HG03378 (cell line): ENCODE results near the gene NEIL3.

Experiments
- ATAC-seq: cut with Tn5 transposase; IDR thresholded peaks from one replicate; pipeline ENCODE4 v1.9.1; 2021; ENCODE audit warnings: mild to moderate bottlenecking, moderate library complexity; ENCODE audit not compliant: unreplicated experiment

NEIL3 gene

GRCh38 chr4:177309522-177310371, at the start of gene NEIL3:
NEIL3 (plus strand) TSS chr4:177309874; CDS start chr4:177309954, 80 bp downstream.
- ATAC-seq = peak; percentile 88

DNA sequence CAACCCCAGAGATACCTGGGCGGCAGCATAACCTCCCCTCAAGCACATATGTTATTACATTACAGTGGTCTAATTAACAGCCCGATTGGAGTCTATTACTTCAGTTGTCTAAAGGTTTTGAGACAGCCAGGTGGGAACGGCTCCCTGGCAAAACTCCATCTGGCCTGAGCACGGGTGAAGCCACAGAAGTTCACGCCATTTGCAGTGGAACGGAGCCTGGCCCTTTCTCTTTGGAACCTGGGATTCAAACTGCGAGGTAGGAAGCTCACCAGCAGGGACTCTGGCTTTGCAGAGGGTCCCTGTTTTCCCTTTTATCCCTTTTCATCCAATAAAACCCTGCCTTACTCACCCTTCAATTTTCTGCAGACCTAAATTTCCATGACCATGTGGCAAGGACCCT, 45.9 kb upstream of the NEIL3 start:
- no peak for ATAC-seq

DNA sequence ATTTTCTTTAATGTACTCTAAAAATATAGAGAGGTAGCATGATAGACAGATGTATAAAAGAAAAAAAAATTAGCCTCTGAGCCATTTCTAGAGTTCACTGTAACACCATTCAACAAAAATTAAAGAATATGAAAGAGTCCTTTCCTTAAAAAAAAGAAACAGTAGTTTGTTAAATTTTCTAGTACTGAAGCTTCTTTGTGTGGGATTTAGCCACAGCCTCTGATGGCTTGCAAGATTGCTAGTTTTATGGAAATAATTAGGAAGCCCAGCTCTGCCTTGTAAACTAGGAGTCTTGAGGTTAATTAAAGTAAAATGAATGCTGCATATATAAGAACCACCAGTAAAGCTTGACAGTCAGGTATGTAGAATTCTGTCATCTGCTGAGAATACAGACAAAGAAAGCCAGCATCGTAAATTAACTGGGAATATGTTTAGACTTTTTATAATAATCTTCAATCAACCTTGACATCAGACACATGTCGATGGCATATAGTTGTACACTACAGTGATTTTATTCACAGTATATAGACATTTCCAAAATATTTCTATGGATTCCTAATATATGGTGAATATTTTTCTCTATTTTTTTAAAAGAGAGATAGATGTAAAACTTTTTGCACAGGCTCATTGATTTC, 44.8 kb upstream of the NEIL3 start:
- ATAC-seq = no peak

DNA sequence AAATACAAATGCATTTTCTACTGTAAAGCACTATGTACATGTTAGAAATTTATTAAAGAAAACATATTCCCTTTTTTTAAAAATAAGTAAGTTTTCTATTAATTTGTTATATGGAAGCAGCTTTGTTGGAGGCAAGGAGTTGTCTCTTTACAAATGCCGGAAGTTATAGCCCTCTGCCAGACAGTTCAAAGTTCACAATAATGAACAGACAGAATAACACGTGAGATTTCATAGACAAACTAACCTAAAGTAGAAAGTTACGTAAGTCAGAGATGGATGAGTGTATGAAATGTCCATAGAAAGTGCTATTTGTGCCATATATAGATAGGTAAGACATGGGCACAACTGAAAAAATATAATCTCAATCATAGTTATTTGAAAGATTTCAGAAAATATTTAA, 43.9 kb upstream of the NEIL3 start:
- no peak for ATAC-seq

GRCh38 chr4:177266506-177266905, 43.2 kb upstream of the NEIL3 start:
- no peak for ATAC-seq

GRCh38 chr4:177267911-177268310, 41.8 kb upstream of the NEIL3 start:
- ATAC-seq = no peak

DNA sequence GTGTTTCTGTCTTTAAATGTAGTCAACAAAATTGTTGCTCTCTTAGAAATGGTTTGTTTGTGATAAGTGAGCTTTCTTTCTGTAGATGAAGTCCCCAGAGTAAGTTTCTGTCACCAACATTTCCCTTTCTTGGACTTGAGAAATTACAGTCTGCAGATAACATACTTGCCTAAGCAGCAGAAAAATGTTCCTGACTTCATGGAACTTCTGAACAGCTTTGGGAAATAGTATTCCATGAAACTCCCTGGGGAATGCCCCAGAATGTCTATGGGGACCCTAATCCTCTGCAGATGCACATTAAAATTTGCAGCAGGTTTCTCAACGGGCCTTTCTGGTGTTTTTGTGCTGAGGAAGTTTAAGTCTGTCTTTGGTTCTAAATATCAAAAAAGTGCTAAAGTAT, 38.6 kb upstream of the NEIL3 start:
- ATAC-seq = no peak

DNA sequence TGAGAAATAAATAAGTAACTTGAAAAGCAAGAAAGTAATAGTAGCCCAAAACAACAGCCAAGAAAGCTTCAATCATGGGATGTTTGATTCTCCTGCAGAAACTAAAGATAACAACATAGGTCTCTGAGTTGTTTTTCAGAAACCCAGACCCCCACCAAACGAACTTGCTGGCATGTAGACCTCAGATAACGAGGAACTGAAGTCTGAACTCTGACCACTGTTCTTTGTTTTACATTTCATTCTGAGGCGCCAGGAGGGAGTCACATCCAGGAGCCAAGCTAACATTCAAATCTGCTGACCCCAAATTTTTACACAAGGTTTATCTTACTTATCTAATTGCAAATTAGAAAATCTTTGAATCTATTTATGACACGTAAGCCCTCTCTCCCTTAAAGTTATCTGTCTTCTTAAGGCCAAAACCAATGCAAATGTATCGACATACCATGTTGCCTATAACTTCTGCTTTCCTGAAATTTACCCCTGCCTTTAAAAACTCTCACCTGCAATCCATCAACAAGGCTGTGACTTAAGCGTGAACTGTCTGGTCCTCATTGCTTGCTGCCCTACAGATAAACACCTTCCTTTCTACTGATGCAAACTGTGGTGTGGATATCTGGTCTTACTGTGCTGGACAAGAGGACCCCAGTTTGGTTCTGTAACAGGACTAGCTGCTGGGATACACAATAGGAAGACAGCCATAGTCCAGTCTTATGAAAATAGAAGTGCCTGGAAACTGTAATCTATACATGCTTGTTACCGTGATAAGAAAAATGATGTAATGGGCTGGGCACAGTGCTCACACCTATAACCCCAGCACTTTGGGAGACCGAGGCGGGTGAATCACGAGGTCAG, 37.5 kb upstream of the NEIL3 start:
- ATAC-seq = no peak

DNA sequence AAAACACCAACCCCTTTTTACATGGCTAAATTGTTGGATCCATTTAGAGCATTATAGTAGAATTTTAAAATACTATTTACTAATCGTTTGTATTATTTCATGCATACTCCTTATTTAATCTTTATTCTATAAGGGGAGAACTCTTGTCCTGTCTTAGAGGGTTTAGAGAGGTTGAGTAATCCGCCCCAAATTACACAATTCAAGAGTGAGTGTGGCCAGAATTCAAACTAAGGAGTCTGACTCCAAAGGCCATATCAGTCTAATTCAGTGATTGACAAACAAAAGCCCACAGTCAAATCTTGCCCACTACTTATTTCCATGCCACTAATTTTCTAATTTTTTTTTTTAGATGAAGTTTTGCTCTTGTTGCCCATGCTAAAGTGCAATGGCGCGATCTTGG, 33.7 kb upstream of the NEIL3 start:
- no peak for ATAC-seq

DNA sequence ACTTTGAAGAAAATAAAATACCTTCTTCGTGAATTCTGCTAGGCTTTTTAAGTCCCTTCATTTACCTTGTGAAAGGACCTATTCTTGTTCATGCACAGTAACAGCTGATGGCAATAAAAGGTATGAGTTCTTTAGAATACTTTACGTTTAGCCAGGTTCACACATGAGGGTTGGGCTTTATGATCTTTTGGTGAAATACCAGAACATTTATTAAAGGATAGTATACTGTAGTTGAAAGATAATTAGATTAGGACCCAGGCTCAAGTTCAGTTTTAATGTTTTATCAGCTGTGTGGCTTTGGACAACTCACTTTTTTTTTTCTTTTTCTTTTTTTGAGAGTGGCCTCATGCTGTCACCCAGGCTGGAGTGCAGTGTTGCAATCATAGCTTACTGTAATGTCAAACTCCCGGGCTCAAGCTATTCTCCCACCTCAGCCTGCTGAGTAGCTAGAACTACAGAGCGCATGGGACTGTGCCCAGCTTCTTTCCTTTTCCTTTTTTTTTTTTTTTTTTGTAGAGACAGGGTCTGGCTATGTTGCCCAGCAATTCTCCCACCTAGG, 28.2 kb upstream of the NEIL3 start:
- ATAC-seq = no peak

GRCh38 chr4:177282284-177282835, 27.3 kb upstream of the NEIL3 start:
- no peak for ATAC-seq

- no peak for ATAC-seq
Observed at GRCh38 chr4:177283167-177283566, 26.5 kb upstream of the NEIL3 start.

DNA sequence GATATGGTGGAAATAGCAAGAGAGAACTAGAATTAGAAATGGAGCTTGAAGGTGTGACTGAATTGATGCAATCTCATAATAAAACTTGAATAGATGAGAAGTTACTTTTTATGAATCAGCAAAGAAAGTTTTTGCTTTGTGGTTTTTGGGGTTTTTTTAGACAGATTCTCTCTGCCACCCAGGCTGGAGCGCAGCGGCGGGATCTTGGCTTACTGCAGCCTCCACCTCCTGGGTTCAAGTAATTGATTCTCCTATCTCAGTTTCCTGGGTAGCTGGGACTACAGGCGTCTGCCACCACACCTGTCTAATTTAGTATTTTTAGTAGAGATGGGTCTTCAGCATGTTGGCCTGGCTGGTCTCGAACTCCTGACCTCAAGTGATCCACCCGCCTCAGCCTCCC, 23.7 kb upstream of the NEIL3 start:
- ATAC-seq = no peak

- no peak for ATAC-seq
Observed at GRCh38 chr4:177287255-177287654, 22.4 kb upstream of the NEIL3 start.

- no peak for ATAC-seq
Observed at GRCh38 chr4:177288335-177288734, 21.3 kb upstream of the NEIL3 start.

DNA sequence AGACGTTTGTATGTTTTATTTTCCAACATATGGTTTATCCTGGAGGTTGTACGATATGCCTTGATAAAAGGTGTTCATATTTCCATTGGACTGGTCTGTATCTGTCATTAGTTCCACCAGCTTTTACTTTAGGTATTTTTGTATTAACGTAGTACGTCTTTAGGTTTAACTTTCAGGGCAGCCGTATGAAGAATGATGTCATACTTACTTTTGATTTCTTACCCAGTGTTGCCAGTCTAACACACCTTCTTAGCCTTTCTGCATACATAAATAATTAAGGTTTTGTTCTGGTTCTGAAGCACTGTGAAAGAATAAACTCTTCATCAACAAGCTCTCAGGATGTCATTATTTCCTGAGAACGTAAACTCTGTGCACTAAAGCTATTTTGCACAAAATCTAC, 18.9 kb upstream of the NEIL3 start:
- no peak for ATAC-seq

GRCh38 chr4:177292171-177292570, 17.5 kb upstream of the NEIL3 start:
- ATAC-seq = no peak

DNA sequence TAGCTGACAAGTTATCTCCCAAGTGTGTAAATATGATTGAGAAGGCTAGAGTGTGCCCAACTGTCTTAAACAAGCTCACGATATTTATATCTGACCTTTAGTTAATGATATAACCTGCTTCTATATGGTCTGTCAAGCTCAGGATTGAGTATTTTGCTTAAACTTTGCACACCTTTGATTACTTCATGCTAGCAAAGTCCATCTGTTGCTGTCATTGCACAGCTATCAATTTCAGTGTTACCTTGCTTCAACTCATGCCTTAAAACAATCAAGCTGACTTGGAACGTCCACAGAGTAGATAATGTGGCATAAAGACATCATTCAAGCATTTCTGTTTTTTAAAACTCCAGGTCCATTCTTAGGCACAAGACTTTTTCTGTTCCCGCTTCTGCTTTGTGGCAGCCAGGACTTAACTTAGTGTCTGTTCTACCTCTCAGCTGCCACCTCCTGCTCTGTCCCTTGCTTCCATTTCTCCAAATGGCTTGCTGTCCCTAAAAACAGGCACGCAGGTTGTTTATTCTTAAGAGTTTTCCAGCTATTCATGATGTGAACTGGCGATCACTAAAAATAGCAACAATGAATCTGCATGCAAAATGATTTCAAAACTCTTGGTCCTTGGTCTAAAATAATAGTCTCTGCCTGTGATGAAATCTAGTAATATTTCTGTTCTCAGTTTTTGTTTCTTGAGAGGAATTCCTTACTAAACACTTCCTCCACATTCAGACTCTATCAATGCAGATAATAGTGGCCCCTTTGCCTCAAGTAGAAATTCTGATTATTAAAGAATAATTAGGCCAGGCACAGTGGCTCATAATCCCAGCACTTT, 16.3 kb upstream of the NEIL3 start:
- ATAC-seq = no peak

GRCh38 chr4:177297785-177298391, 11.8 kb upstream of the NEIL3 start:
- ATAC-seq = no peak
